Measurements from ENCODE around the gene URGCP.
"Not testable (repeated sequence)": the region's sequence is repeated elsewhere in the genome, so short reads cannot be mapped to it uniquely, and the experiment has no call there.

The URGCP gene

DNA sequence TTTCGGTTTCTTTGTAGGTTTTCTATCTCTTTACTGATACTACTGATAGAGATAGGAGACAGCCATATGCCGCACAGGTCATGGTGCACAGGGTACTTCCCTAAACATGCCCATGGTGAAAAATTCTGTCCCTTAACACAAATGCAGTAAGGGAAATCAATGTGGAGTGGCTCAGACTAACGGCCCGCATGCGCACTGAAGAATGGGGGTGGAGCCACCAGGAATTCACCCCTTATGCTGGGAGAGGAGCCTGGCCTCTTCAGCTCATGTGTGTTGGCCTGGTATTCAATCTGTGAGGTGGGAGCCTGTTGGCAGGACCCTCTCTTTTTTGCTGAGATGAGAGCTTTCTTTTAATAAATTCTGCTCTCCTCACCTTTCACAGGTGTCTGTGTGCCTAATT is 8.4 kb upstream of the URGCP start:
- DNase-seq (ENCODE audit: low read depth), result no peak

DNA sequence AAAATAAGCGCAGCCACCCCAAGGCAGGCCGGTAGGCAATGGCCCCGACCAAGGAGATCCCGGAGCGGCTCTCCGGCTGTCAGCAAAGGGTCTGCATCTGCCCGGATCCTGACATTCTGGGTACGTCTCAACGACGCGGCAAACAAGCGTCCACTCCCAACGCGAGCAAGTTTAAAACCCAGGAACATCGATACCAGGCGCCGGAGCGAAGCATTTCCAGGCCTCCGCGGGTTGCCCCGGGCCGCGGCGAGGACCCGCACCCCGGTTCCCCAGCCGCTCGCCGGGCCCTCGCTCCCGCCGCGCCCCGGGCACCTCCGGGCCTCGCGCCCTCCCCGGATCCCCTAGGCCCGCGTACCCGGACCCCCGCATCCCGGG is 453 bp downstream of the URGCP start:
- peak; percentile 4 for DNase-seq (ENCODE audit: low read depth)

DNA sequence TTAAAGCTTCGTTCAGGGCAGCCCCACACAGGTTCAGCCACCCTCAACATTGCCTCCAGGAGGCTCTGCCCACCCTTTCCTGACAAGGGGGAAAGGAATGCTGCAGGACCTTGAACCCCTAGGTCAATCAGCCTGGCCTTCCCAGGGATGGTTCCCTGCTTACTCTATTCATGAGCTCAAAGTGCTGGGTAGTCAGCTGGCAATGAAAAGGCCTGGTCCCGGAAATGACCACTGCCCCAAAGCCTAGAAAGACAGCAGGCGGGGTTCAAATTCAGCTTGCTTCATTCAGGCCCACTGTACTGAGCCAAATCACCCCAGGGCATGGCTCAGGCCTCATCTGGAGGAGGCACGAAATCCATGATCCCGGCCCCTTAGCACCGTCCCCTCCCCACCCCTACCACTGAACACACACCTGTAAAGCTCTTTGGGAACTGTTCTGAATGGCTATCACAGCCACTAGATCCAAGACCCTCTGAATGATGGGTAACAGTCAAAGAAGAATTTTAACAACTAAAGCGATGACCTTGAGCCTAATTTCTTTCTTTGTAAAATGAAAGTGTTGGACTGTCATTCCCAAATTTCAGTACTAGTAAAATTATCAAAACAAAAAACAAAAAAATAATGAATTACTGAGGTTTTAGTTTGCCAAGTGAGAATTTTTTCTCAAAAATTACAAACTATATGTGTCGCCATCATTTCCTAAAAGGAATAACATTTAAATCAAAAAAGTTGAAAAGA is 1.0 kb downstream of the URGCP start:
- DNase-seq (ENCODE audit: low read depth), result no peak

- DNase-seq (ENCODE audit: low read depth), result no peak
These were observed 1.7 kb downstream of the URGCP start for GRCh38 chr7:43904533-43905208.

DNA sequence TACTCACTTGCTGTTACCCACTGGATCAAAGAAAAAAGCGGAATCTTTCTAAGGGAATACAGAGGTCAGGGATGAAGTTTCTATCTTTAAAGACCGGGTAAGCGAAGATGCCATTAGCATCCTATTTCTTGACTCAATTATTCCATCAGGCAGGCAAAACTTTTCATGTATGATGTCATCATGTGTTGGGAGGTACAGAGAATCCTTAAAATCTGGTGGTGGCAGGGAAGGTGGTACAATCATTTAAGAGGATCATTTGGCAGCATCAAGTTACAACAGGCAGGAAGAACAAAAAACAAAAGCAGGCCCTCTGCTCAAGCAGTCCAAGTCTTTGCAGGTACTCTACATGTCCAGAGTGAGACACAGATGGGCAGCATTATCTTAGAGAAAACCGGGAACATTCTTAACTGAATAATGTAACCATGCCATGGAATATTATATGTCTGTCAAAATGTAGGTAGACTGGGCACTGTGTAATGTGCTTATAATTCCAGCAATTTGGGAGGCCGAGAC is 3.8 kb downstream of the URGCP start:
- DNase-seq (ENCODE audit: low read depth), result no peak

DNA sequence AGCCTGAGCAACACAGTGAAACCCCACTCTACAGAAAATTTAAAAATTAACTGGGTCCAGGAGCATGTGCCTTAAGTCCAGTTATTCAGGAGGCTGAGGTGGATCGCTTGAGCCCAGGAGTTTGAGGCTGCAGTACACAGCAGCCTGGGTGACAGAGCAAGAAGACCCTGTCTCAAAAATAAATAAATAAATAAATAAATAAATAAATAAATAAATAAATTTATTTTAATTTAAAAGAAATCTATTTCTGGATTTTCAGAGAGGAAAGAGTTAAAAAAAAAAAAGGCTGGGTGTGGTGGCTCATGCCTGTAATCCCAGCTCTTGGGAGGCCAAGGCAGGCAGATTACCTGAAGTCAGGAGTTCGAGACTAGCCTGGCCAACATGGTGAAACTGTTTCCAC is 7.8 kb downstream of the URGCP start:
- not testable (repeated sequence) for DNase-seq (ENCODE audit: low read depth)

GRCh38 chr7:43895847-43896415 is 10.5 kb downstream of the URGCP start:
- DNase-seq (ENCODE audit: low read depth), result no peak

GRCh38 chr7:43891069-43891955 is 15.1 kb downstream of the URGCP start:
- DNase-seq (ENCODE audit: low read depth), result no peak

GRCh38 chr7:43890468-43890867 is 15.9 kb downstream of the URGCP start:
- DNase-seq (ENCODE audit: low read depth), result no peak

- peak; percentile 3 for DNase-seq (ENCODE audit: low read depth)
These were observed 17.1 kb downstream of the URGCP start for GRCh38 chr7:43888993-43889945.

- DNase-seq (ENCODE audit: low read depth), result no peak
These were observed 21.8 kb downstream of the URGCP start for GRCh38 chr7:43884617-43885016.

DNA sequence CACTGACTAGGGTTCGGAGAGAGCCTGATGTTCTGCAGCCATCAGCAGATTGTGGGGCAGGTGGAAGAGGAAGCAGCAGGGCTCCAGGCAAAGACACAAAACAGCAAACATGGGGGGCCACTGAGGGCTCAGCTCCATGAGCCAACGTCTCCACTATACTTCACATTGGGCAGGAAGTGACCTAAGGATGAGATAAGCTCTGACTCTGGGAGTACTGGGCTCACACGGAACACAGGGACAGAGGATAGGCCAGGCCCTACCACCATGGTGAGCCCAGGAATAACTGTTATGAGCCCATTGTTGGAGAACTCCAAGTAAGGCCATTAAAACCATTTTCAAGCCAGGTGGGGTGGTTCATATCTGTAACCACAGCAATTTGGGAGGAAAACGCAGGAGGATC is 22.2 kb downstream of the URGCP start:
- no peak for DNase-seq (ENCODE audit: low read depth)

GRCh38 chr7:43880596-43880995 is 25.8 kb downstream of the URGCP start:
- no peak for DNase-seq (ENCODE audit: low read depth)

- DNase-seq (ENCODE audit: low read depth), result no peak
These were observed 26.9 kb downstream of the URGCP start for GRCh38 chr7:43879477-43879876.

DNA sequence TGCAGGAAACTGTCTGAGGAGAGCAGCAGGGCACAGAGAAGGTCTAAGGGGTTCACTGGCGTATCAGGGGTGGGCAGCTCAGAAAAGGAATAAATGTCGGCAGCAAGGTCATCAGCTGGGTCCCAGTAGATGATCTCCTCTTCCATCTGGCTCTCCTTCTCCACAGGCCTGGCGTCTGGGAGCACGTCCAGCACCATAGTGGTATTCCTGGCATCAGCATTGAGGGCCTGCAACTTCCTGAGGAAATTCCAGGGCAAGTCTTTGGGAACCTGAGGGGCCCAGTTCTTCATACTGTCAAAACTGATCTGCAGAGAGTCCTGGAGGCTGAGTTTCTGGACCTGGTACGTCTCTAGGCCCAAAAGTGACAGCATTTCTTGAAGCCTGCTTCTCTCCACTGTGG is 27.5 kb downstream of the URGCP start:
- no peak for DNase-seq (ENCODE audit: low read depth)

- DNase-seq (ENCODE audit: low read depth), result no peak
These were observed 28.2 kb downstream of the URGCP start for GRCh38 chr7:43877968-43878864.

- DNase-seq (ENCODE audit: low read depth), result no peak
These were observed 29.2 kb downstream of the URGCP start for GRCh38 chr7:43876976-43877745.

- DNase-seq (ENCODE audit: low read depth), result no peak
These were observed 30.2 kb downstream of the URGCP start for GRCh38 chr7:43876241-43876640.

GRCh38 chr7:43873300-43873699 is 33.1 kb downstream of the URGCP start:
- no peak for DNase-seq (ENCODE audit: low read depth)

Data from stimulated activated CD4-positive, alpha-beta T cell treated with anti-CD3 and anti-CD28 coated beads, Interleukin-2, amount 100 ng/mL, for 4 hours (primary cell).